Measurements from ENCODE around the gene MLLT1.

Gene MLLT1

GRCh38 chr19:6248844-6249243, 30.9 kb downstream of the MLLT1 start:
- H3K27me3 ChIP-seq (ENCODE audit: insufficient read depth, low read length, poor library complexity, severe bottlenecking) = no peaks in the 10 kb centered on the region
- no peak overlapping the region for H3K4me3 ChIP-seq (ENCODE audit: low read length, poor library complexity, severe bottlenecking)
- no peaks in the 10 kb centered on the region for H3K9me2 ChIP-seq (replicated peaks; ENCODE audit: low read depth, low read length)
- H3F3A ChIP-seq (ENCODE audit: low read depth) = no peaks in the 10 kb centered on the region
- H4K20me1 ChIP-seq (ENCODE audit: insufficient read depth, low read length, poor library complexity, severe bottlenecking) = peaks cover 20% of the 10 kb centered on the region
- H3K9me3 ChIP-seq (ENCODE audit: insufficient read depth, low read depth, low read length) = no peaks in the 10 kb centered on the region
- H3K9ac ChIP-seq (ENCODE audit: low read depth, low read length, poor library complexity, severe bottlenecking) = no peak overlapping the region
- H3K36me3 ChIP-seq (ENCODE audit: insufficient read depth, low read length) = peaks cover 12% of the 10 kb centered on the region; the same call in 1 of the 2 replicates
- H3K79me2 ChIP-seq (ENCODE audit: insufficient read depth, low read length) = peaks cover 90% of the 10 kb centered on the region
- TF ChIP-seq EZH2phosphoT487 (IDR thresholded peaks at IDR 0.05; ENCODE audit: borderline replicate concordance) = no peak
- TF ChIP-seq, protein P1, sequence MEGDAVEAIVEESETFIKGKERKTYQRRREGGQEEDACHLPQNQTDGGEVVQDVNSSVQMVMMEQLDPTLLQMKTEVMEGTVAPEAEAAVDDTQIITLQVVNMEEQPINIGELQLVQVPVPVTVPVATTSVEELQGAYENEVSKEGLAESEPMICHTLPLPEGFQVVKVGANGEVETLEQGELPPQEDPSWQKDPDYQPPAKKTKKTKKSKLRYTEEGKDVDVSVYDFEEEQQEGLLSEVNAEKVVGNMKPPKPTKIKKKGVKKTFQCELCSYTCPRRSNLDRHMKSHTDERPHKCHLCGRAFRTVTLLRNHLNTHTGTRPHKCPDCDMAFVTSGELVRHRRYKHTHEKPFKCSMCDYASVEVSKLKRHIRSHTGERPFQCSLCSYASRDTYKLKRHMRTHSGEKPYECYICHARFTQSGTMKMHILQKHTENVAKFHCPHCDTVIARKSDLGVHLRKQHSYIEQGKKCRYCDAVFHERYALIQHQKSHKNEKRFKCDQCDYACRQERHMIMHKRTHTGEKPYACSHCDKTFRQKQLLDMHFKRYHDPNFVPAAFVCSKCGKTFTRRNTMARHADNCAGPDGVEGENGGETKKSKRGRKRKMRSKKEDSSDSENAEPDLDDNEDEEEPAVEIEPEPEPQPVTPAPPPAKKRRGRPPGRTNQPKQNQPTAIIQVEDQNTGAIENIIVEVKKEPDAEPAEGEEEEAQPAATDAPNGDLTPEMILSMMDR (conservative IDR thresholded peaks at IDR 0.05; ENCODE audit: low read length) = no peak
- peaks cover 6% of the 10 kb centered on the region for H3K4me1 ChIP-seq (ENCODE audit: insufficient read depth, low read length, poor library complexity, severe bottlenecking)
- no peak overlapping the region for H3K4me2 ChIP-seq (ENCODE audit: low read depth, low read length, poor library complexity, severe bottlenecking)
- no peak overlapping the region for H2AFZ ChIP-seq (ENCODE audit: low read length)

DNA sequence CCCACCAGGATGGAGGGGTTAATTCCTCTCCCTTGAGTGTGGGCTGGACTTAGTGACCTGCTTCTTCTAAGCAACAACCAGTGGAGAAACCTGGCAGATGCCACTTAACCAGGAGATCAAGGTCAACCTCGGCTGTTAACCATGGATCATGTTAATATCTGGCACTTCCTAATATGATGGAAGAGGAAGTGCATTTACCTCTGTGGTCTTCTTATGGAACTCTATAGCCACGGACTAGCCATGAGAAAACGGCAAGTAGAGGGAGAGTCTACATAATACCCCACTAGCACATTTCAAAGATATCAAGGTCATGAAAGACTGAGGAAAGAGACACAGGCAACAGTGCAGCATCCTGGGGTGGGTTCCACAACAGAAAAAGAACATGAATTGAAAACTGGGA, 31.4 kb downstream of the MLLT1 start:
- H4K20me1 ChIP-seq (ENCODE audit: insufficient read depth, low read length, poor library complexity, severe bottlenecking) = peaks cover 18% of the 10 kb centered on the region
- H3K9me3 ChIP-seq (ENCODE audit: insufficient read depth, low read depth, low read length) = no peaks in the 10 kb centered on the region
- TF ChIP-seq EZH2phosphoT487 (IDR thresholded peaks at IDR 0.05; ENCODE audit: borderline replicate concordance) = no peak
- TF ChIP-seq, protein P1 (conservative IDR thresholded peaks at IDR 0.05; ENCODE audit: low read length) = no peak
- H3F3A ChIP-seq (ENCODE audit: low read depth) = no peaks in the 10 kb centered on the region
- H3K27me3 ChIP-seq (ENCODE audit: insufficient read depth, low read length, poor library complexity, severe bottlenecking) = no peaks in the 10 kb centered on the region
- H3K9me2 ChIP-seq (replicated peaks; ENCODE audit: low read depth, low read length) = no peaks in the 10 kb centered on the region
- no peak overlapping the region for H3K4me3 ChIP-seq (ENCODE audit: low read length, poor library complexity, severe bottlenecking)
- peaks cover 12% of the 10 kb centered on the region; the same call in 1 of the 2 replicates for H3K36me3 ChIP-seq (ENCODE audit: insufficient read depth, low read length)
- H3K4me2 ChIP-seq (ENCODE audit: low read depth, low read length, poor library complexity, severe bottlenecking) = no peak overlapping the region
- peaks cover 91% of the 10 kb centered on the region for H3K79me2 ChIP-seq (ENCODE audit: insufficient read depth, low read length)
- no peak overlapping the region for H2AFZ ChIP-seq (ENCODE audit: low read length)
- no peak overlapping the region for H3K9ac ChIP-seq (ENCODE audit: low read depth, low read length, poor library complexity, severe bottlenecking)
- H3K4me1 ChIP-seq (ENCODE audit: insufficient read depth, low read length, poor library complexity, severe bottlenecking) = peaks cover 6% of the 10 kb centered on the region

- Histone ChIP-seq H4K20me1 (ENCODE audit: insufficient read depth, low read length, poor library complexity, severe bottlenecking) (peaks cover 23% of the 10 kb centered on the region), H3F3A (ENCODE audit: low read depth) (no peaks in the 10 kb centered on the region), H3K9ac (ENCODE audit: low read depth, low read length, poor library complexity, severe bottlenecking) (no peak overlapping the region), H3K4me3 (ENCODE audit: low read length, poor library complexity, severe bottlenecking) (no peak overlapping the region), H3K4me1 (ENCODE audit: insufficient read depth, low read length, poor library complexity, severe bottlenecking) (peaks cover 6% of the 10 kb centered on the region), H3K9me2 (replicated peaks; ENCODE audit: low read depth, low read length) (no peaks in the 10 kb centered on the region), H2AFZ (ENCODE audit: low read length) (no peak overlapping the region), H3K9me3 (ENCODE audit: insufficient read depth, low read depth, low read length) (no peaks in the 10 kb centered on the region), H3K27me3 (ENCODE audit: insufficient read depth, low read length, poor library complexity, severe bottlenecking) (no peaks in the 10 kb centered on the region), H3K36me3 (ENCODE audit: insufficient read depth, low read length) (peaks cover 12% of the 10 kb centered on the region; the same call in 1 of the 2 replicates), H3K4me2 (ENCODE audit: low read depth, low read length, poor library complexity, severe bottlenecking) (no peak overlapping the region), H3K79me2 (ENCODE audit: insufficient read depth, low read length) (peaks cover 92% of the 10 kb centered on the region)
- TF ChIP-seq EZH2phosphoT487 (IDR thresholded peaks at IDR 0.05; ENCODE audit: borderline replicate concordance) = no peak
- TF ChIP-seq, protein P1 (conservative IDR thresholded peaks at IDR 0.05; ENCODE audit: low read length) = no peak
These were observed 32.8 kb downstream of the MLLT1 start for GRCh38 chr19:6247007-6247288.

All from Loucy (cell line).